ENCODE data around the gene LOC101059915.

Gene LOC101059915

GRCh38 chrX:71622032-71622575, 45.2 kb upstream of the LOC101059915 start:
- H3K27me3 ChIP-seq (replicated peaks in 1 of 7): no peaks in the 10 kb centered on the region
- intact Hi-C loops (cut with DNase I; ENCODE audit: low total_unique reads): no loop called here

DNA sequence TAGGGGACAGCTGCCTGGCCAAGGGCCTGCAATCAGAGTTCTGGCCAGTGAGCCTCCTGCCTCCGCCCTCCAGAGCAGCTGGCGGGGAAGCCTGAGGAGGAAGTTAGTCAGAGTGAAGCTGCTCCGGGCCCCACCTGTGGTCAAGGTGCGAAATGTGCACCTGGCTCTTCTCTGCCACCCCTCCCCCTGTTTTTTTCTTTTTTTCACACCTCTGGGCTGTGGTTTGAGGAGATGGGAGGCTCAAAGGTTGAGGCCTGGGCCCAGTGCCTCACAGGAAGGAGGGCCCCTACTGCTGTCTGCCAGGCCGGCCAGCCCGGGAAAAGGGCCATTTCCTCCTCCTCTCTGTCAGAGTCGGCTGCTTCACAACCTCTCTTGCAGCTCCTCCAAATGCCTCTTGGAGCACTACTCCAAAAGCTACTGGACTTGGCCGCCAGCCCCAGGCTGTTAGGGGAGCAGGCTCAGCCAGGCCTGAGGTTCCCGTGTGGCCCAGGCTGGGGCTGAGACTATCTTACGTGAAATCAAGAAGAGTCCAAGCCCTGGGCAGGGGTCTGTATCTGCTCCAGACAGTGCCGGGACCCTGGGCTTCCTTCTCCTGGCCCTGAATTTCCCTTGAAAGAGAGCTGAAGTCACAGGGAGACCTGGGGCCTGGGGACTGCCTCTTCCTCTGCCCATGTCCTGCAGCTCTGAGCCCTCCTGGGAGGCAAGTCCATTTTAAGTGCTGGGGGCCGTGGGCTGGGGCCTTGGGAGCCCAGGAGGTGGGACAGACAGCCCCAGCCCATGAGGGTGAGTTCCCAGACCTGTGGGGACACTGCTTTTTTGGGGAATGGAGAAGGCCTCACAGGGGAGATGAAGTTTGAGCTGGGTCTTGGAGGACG, 44.5 kb upstream of the LOC101059915 start:
- H3K27me3 ChIP-seq (replicated peaks in 1 of 7): no peaks in the 10 kb centered on the region
- peak overlapping the region in 7 of 8 donors; percentile 50 to 84 (median 74) for H3K27ac ChIP-seq
- peak overlapping the region in 1 of 8 donors; percentile 22 for H3K4me3 ChIP-seq
- no peaks in the 10 kb centered on the region for H3K9me3 ChIP-seq
- whole genome bisulfite sequencing, 5 donors: 11 to 31% (median 25%) methylated on average over 7 to 13 of the region's 13 CpGs
- DNase-seq: peak; percentile 90
- H3K36me3 ChIP-seq: no peaks in the 10 kb centered on the region
- intact Hi-C loops (cut with DNase I; ENCODE audit: low total_unique reads): no loop called here
- TF ChIP-seq, protein P1, sequence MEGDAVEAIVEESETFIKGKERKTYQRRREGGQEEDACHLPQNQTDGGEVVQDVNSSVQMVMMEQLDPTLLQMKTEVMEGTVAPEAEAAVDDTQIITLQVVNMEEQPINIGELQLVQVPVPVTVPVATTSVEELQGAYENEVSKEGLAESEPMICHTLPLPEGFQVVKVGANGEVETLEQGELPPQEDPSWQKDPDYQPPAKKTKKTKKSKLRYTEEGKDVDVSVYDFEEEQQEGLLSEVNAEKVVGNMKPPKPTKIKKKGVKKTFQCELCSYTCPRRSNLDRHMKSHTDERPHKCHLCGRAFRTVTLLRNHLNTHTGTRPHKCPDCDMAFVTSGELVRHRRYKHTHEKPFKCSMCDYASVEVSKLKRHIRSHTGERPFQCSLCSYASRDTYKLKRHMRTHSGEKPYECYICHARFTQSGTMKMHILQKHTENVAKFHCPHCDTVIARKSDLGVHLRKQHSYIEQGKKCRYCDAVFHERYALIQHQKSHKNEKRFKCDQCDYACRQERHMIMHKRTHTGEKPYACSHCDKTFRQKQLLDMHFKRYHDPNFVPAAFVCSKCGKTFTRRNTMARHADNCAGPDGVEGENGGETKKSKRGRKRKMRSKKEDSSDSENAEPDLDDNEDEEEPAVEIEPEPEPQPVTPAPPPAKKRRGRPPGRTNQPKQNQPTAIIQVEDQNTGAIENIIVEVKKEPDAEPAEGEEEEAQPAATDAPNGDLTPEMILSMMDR (IDR thresholded peaks at IDR 0.05 in 8 of 11, conservative IDR thresholded peaks at IDR 0.05 in 3 of 11): peak in 2 of 11 experiments; percentile 18 to 24
- TF ChIP-seq POLR2A (IDR thresholded peaks at IDR 0.05) (no peak), POLR2AphosphoS5 (IDR thresholded peaks at IDR 0.05) (peak; percentile 54 to 77 (median 77))
- peaks cover 30 to 77% (median 61%) of the 10 kb centered on the region in 6 donors for H3K4me1 ChIP-seq

More at GRCh38 chrX:71622032-71622575, 45.2 kb upstream of the LOC101059915 start:
- Histone ChIP-seq H3K4me1 (peaks cover 33 to 84% (median 67%) of the 10 kb centered on the region in 6 donors), H3K27ac (peak overlapping the region in 7 of 8 donors; percentile 50 to 84 (median 74)), H3K9me3 (no peaks in the 10 kb centered on the region), H3K36me3 (no peaks in the 10 kb centered on the region), H3K4me3 (no peak overlapping the region)
- WGBS, 5 donors: 63 to 87% (median 79%) methylated on average over 4 to 9 of the region's 9 CpGs
- no peak for DNase-seq
- TF ChIP-seq POLR2AphosphoS5 (IDR thresholded peaks at IDR 0.05): no peak
- TF ChIP-seq POLR2A (IDR thresholded peaks at IDR 0.05): no peak
- TF ChIP-seq, protein P1 (IDR thresholded peaks at IDR 0.05 in 8 of 11, conservative IDR thresholded peaks at IDR 0.05 in 3 of 11): no peak

GRCh38 chrX:71623714-71624113, 43.6 kb upstream of the LOC101059915 start:
- peaks cover 23 to 68% (median 52%) of the 10 kb centered on the region in 6 donors for H3K4me1 ChIP-seq
- no peaks in the 10 kb centered on the region for H3K27me3 ChIP-seq (replicated peaks in 1 of 7)
- intact Hi-C loops (cut with DNase I; ENCODE audit: low total_unique reads): no loop called here
- no peaks in the 10 kb centered on the region for H3K9me3 ChIP-seq
- no peaks in the 10 kb centered on the region for H3K36me3 ChIP-seq
- no peak overlapping the region for H3K4me3 ChIP-seq
- TF ChIP-seq POLR2AphosphoS5 (IDR thresholded peaks at IDR 0.05) (no peak), POLR2A (IDR thresholded peaks at IDR 0.05) (no peak)
- TF ChIP-seq, protein P1 (IDR thresholded peaks at IDR 0.05 in 8 of 11, conservative IDR thresholded peaks at IDR 0.05 in 3 of 11): no peak
- WGBS, 5 donors: 79 to 88% (median 83%) methylated on average over 3 of the region's 3 CpGs
- DNase-seq: no peak
- peak overlapping the region in 6 of 8 donors; percentile 43 to 84 (median 77) for H3K27ac ChIP-seq

DNA sequence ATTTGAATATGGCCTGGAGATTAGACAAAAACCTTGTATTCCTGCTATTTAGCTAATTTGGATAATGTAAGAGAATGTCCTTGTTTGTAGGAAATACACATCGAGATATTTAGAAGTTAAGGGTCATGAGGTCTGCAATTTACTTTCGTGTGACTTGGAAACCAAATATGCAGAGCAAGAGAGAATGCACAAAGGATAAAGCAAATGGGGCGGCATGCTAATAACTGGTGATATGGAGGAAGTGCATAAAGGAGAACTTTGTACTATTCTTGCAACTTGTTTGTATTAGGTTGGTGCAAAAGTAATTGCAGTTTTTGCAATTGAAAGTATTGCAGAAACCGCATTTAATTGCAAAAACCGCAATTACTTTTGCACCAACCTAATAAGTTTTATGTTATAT, 41.9 kb upstream of the LOC101059915 start:
- no peak for DNase-seq
- no peak overlapping the region for H3K4me3 ChIP-seq
- TF ChIP-seq, protein P1 (IDR thresholded peaks at IDR 0.05 in 8 of 11, conservative IDR thresholded peaks at IDR 0.05 in 3 of 11): no peak
- TF ChIP-seq POLR2AphosphoS5 (IDR thresholded peaks at IDR 0.05) (no peak), POLR2A (IDR thresholded peaks at IDR 0.05) (no peak)
- H3K27ac ChIP-seq: no peak overlapping the region
- 78 to 90% (median 80%) methylated on average over 5 of the region's 5 CpGs for WGBS, 5 donors
- intact Hi-C loops (cut with DNase I; ENCODE audit: low total_unique reads): no loop called here
- no peaks in the 10 kb centered on the region for H3K9me3 ChIP-seq
- H3K27me3 ChIP-seq (replicated peaks in 1 of 7): no peaks in the 10 kb centered on the region
- H3K4me1 ChIP-seq: peaks cover 18 to 62% (median 46%) of the 10 kb centered on the region in 6 donors
- no peaks in the 10 kb centered on the region for H3K36me3 ChIP-seq

Measured in spleen (tissue), 11 donors.